LHCN-M2 (cell line): ENCODE measurements around the gene MTHFSD. TPM values are rescaled to one million over a fixed set of nuclear protein-coding genes. Genes with fewer than 3 reads are reported as not detected.
A peak's percentile ranks its signal among the peaks of the same experiment; 100 is the strongest.

Experiments used
- DNase-seq: peaks from one replicate; pipeline ENCODE4 v3.0.0-alpha.2; 2012; ENCODE audit warnings: low read depth
- total RNA-seq: library from RNA; depleted of rRNA; stranded (reverse); fragments of >200 nt; gene quantifications from 2 replicates; pipeline ENCODE4 v1.2.3, GENCODE V29; 2014

MTHFSD gene
- total RNA-seq, 1 experiment from 2014 or later: 15.0 TPM

GRCh38 chr16:86514481-86515376, 40.3 kb downstream of the MTHFSD start:
- DNase-seq: no peak

DNA sequence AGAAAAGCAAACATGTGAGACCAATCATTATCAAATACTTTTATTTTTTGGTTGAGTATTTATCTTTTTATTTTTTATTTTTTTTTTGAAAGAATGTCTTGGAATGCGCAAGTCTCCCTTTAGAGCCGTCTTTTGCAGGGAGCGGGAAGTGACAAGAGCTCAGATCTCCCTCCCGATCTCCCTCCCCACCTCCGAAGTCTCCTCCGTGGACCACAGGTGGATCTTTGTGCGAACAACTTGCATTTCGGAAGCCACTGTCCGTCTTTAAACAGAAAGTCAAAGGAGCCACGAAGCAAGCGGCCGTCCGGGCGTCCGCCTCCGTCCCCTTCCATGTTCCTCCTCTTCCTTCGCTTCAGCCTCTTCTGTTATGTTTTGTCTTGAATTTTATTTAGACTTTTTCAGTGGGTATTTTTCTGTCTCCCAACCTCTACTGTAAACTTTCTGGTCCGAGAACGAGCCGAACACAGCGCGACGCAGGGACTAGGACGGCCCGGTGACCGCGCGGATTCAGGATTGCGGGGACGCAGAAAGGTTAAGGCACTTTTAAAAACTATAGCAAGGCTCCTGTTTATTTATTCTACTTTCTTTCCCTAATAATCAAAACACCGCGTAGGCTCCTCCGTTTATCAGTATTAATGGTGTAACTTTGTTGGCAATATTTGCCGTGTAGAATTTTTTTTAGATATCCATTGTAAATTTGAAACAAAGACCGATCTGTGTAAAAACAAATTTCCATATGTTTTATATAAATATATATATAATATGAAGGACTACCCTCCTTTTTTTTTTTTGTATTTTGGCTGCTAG, 41.4 kb downstream of the MTHFSD start:
- DNase-seq: no peak

DNA sequence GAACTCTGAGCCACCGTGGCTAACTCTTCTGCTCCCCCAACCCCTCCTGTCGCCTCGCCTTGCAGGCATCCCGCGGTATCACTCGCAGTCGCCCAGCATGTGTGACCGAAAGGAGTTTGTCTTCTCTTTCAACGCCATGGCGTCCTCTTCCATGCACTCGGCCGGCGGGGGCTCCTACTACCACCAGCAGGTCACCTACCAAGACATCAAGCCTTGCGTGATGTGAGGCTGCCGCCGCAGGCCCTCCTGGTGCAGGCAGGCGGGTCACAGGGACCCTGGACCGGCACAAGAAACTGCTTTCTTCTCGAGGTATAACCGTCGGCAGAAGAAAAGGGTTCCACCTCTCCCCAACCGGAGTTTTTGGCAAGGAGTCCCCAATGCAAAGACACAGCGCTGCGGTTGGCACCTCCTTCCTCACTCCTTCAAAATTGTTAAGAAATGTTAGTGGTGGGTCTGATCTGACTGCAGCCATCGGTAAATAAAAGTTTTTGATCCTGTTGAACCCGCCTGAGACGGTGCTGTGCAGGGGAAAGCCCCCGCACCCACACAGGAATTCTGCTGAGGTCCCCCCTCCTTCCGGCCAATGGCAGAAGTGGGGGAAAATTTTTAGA, 42.1 kb downstream of the MTHFSD start:
- no peak for DNase-seq

GRCh38 chr16:86512301-86512859, 42.7 kb downstream of the MTHFSD start:
- DNase-seq: no peak

DNA sequence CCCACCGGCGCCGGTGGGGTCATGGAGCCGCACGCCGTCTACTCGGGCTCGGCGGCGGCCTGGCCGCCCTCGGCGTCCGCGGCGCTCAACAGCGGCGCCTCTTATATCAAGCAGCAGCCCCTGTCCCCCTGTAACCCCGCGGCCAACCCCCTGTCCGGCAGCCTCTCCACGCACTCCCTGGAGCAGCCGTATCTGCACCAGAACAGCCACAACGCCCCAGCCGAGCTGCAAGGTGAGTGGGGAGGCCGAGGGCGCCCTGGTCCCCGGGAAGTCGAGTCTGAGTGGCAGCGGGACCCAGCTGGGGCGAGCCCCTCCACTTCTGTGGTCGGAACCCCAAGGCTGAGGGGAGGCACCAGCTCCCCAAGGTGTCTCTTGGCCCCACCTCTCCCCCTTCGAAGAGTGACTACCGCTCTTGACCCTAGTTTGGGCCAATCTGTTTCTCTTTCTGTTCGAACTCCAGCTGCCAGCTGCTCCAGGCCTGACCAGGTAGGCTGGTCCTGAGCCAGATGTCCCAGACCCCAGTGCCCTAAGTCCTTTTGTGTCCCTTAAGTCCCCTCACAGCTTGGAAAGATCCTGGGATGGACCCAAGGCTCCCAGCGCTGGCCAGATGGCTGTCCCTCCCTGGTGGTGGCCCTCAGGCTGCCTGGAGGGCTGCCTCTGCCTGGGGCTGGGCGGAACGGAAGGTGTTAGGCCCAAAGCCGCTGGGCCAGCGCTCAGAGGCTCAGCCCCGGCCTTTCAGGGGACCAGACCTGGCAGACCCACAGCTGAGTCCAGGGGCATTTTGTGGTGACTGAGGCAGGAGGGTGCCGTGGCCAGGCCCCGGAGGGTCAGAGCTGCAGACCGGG, 43.5 kb downstream of the MTHFSD start:
- DNase-seq: no peak

- DNase-seq: no peak
Measured at GRCh38 chr16:86510465-86511261, 44.4 kb downstream of the MTHFSD start, which contains the start of gene FOXF1. Gene FOXF1 (plus strand): TSS chr16:86510527. CDS start chr16:86510570, 43 bp downstream.

DNA sequence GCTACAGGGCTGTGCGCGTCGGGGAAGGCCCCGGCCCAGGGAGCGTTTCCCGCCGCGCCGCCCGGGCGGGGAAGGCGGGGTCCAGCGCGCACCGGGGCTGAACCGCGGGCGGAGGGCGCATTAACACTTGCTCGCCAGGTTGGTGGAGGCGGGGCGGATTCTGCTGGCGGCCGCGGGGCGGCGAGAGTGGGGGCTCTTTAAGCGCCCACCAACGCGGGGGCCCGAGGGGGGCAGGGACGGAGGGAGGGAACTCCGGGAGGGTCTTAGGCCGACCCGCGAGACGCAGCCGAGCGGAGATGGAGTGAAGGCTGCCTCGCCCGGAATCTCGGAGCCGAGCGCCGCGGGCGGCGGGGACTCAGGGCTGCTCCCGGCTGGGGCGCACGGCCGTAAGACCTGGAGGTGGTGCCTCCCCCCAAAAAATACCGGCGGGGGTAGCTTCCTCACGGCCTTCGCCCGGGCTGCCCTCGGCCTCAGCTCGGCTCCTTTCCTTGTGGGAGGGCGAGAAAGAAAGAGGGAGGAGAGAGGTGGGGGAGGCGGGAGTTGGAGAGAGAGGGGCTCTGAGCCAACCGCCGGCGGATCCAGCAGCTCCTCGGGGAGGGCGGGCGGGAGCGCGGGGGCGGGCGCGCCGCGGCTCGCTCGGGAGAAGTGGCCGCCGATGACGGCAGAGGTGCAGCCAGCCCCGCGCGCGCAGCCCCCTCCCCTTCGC, 45.1 kb downstream of the MTHFSD start:
- DNase-seq: no peak

DNA sequence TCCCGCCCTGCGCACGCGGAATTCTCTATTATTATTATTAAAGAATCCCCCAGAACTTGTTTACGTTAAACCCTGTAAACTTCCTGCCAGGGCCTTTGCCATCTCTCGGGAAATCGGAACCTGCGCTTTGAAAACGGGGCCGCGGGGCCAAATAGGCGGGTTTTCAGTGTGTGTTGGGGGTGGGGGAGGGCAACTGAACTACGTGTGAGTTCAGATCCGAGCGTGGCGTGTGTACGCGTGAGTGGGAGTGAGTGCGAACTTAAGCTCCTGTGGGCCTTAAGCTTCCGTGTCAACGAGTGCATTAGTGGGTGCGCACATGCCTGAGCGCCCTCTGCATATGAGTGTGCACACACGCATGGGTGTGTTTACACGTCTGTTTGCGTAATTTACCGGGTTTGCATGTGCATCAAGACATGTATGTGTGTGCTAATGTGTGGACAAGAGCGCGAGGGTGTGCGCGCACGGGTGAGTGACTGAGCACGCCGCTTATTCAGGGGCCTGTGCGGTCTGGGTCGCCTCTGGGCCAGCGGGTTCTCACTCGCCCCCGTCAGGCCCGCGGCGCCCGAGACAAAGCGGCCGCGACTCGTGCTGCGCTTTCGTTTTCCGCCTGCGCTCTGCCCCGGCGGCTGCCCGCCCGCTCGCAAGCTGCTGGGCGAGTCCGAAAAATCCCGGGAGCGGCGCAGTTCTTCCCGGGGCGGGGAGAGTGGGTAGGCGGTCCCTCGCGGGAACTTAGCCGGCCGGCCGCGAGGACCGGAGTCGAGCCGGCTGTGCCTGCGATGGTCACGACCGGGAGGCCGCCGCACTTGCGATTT, 45.9 kb downstream of the MTHFSD start:
- peak; percentile 22 for DNase-seq

DNA sequence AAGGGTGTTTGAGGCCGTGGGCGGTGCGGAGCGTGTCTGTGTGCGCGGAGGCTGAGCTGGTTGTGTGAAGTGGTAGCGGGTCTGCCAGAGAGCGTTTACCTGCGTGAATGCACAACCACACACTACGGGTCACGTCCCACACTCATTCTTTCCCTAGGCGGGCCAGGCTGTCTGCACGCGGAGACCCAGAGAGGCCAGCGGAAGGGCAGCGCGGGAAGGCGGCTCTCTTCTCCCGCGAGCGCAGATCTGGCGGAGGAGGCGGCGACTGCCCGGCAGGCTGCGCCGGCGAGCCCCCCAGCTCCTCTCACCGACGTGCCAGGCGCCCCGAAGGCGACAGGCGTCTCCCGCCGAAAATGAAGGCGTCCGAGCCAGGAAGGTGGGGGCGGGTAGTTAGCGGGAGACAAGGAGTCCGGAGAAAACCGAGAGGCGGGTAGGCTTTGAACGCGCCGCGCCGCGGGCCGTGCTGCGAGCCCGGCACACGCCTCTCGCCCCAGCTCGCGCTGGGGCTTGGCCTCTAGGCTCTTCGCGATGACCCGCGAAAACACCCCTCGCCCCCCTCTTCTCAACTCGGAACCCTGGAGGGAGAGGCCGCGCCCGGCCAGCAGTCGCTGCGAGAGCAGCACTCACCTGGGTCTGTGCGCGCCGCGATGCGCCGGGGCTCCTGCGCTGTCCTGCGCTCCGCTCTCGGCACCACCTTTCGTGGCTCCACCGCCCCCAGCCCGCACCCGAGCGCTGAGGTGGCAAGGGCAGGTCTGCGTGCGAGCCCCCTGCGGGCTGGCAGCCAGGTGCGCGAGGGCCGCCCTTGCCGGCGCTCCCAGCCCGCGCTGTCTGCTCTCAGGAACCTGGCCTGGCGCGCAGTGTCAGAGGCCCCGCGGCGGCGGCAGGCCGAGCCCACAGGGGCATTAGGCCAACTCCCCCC, 46.7 kb downstream of the MTHFSD start:
- DNase-seq: no peak

DNA sequence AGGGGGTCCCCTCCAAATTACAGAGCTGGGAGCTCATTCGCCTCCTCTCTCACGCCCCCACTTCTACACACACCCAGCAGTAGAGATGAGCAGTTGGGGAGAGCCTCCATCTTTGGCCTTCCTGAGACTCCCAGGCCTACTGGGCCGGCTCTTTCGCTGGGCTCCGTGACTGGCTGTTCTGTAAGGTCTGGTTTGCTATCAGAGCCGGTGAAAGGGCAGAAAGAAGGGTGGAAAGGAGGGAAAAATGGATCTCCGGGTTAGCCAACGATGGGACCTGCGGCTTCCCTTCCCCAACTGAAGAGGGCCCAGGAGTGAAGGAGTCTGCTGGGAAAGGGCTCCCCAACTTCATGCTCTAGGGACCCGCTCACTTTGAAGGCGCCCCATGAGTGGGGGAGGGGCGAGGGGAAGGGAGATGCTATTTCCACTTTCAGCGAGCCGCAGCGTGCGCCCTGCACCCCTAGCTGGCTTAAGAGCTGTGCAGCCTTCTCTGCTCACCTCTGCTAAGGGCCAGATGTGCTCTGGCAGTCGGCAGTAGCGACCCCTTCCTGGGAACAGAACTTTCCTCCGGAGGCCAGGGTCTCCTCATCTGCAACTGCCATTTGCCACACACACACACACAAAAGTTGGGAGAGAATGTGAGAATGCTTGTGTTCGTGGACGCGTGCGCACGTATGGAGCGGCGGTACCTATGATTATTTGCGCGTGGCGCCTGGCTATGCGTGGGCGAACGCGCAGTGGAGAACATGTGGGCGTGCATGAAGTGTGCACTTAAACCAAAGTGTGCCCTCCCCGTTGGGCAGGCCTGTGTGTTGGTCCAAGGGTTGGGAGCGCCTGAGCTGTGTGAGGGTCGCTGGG, 47.6 kb downstream of the MTHFSD start:
- DNase-seq: no peak

- no peak for DNase-seq
Measured at GRCh38 chr16:86505899-86506864, 48.9 kb downstream of the MTHFSD start.

GRCh38 chr16:86505185-86505898, 49.7 kb downstream of the MTHFSD start:
- no peak for DNase-seq

GRCh38 chr16:86504315-86505184, 50.5 kb downstream of the MTHFSD start:
- no peak for DNase-seq

- no peak for DNase-seq
Measured at GRCh38 chr16:86503830-86504229, 51.2 kb downstream of the MTHFSD start.
